Measurements from ENCODE around the gene SIX4. TPM values are rescaled to one million over a fixed set of nuclear protein-coding genes. Genes with fewer than 3 reads are reported as not detected.

The SIX4 gene
- total and polyA plus RNA-seq, 10 donors: 0.03 to 0.51 (median 0.19) TPM; not detected in 4

- Histone ChIP-seq H3K27me3 (replicated peaks in 1 of 7) (no peaks in the 10 kb centered on the region), H3K4me1 (no peaks in the 10 kb centered on the region), H3K4me3 (no peak overlapping the region), H3K9me3 (no peaks in the 10 kb centered on the region), H3K27ac (no peak overlapping the region), H3K36me3 (no peaks in the 10 kb centered on the region)
- no peak for DNase-seq
- intact Hi-C loops (cut with DNase I; ENCODE audit: low total_unique reads): no loop called here
- TF ChIP-seq POLR2A (IDR thresholded peaks at IDR 0.05): no peak
- TF ChIP-seq, protein P1, sequence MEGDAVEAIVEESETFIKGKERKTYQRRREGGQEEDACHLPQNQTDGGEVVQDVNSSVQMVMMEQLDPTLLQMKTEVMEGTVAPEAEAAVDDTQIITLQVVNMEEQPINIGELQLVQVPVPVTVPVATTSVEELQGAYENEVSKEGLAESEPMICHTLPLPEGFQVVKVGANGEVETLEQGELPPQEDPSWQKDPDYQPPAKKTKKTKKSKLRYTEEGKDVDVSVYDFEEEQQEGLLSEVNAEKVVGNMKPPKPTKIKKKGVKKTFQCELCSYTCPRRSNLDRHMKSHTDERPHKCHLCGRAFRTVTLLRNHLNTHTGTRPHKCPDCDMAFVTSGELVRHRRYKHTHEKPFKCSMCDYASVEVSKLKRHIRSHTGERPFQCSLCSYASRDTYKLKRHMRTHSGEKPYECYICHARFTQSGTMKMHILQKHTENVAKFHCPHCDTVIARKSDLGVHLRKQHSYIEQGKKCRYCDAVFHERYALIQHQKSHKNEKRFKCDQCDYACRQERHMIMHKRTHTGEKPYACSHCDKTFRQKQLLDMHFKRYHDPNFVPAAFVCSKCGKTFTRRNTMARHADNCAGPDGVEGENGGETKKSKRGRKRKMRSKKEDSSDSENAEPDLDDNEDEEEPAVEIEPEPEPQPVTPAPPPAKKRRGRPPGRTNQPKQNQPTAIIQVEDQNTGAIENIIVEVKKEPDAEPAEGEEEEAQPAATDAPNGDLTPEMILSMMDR (IDR thresholded peaks at IDR 0.05 in 8 of 11, conservative IDR thresholded peaks at IDR 0.05 in 3 of 11): no peak
Measured at GRCh38 chr14:60677701-60678100, 46.5 kb downstream of the SIX4 start.

DNA sequence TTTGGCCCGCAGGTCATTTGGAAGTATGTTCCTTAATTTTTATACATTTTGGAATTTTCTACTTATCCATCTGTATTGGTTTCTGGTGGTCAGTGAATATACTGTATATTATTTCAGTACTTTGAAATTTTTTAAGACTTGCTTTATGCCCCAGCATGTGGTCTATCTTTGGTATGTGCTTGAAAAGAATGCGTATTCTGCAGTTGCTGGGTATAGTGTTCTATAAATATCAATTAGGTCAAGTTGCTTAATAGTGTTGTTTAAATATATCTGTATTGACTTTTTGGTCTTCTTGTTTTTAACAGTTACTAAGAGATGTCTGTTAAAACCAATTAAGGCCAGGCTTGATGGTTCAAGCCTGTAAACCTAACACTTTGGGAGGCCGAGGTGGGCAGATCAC, 53.2 kb downstream of the SIX4 start:
- no peak for DNase-seq
- 86 to 92% (median 88%) methylated on average over 3 of the region's 3 CpGs for WGBS, 5 donors
- Histone ChIP-seq H3K36me3 (no peaks in the 10 kb centered on the region), H3K27ac (no peak overlapping the region), H3K4me1 (no peaks in the 10 kb centered on the region), H3K9me3 (no peaks in the 10 kb centered on the region), H3K4me3 (no peak overlapping the region), H3K27me3 (replicated peaks in 1 of 7) (peaks cover 0 to 4% (median 0%) of the 10 kb centered on the region in 7 donors)
- intact Hi-C loops (cut with DNase I; ENCODE audit: low total_unique reads): no loop called here
- TF ChIP-seq POLR2A (IDR thresholded peaks at IDR 0.05) (no peak), POLR2AphosphoS5 (IDR thresholded peaks at IDR 0.05) (no peak)
- TF ChIP-seq, protein P1 (IDR thresholded peaks at IDR 0.05 in 8 of 11, conservative IDR thresholded peaks at IDR 0.05 in 3 of 11): no peak

DNA sequence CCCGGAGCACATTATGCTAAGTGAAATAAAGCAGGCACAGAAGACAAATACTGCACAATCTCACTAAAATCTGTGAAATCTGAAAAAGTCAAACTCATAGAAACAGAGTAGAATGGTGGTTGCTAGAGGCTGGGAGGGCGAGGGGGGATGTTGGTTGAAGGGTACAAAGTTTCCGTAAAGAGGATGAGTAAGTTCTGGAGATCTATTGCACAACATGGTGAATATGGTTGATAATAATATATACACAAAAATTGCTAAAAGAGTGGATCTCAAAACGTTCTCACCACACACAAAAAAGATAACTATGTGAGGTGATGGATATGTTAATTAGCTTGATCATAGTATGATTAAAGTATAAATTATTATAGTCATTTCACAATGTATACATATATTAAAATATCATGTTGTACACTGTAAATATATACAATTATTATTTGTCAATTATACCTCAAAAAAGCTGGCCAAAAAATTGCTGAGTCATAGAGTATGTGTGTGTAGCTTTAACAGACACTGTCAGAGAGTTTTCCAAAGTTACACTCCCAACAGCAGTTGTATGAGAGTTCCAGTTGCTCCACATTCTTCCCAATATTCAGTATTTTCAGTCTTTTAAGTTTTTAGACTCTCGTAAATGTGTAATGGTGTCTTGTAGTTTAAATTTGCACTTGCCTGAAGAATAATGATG, 55.6 kb downstream of the SIX4 start:
- intact Hi-C loops (cut with DNase I; ENCODE audit: low total_unique reads): no loop called here
- H3K27ac ChIP-seq: no peak overlapping the region
- peaks cover 0 to 24% (median 8%) of the 10 kb centered on the region in 7 donors for H3K27me3 ChIP-seq (replicated peaks in 1 of 7)
- H3K4me3 ChIP-seq: no peak overlapping the region
- H3K9me3 ChIP-seq: no peaks in the 10 kb centered on the region
- no peak for DNase-seq
- 82 to 89% (median 83%) methylated on average over 5 of the region's 5 CpGs for WGBS, 5 donors
- TF ChIP-seq POLR2A (IDR thresholded peaks at IDR 0.05): no peak
- TF ChIP-seq, protein P1 (IDR thresholded peaks at IDR 0.05 in 8 of 11, conservative IDR thresholded peaks at IDR 0.05 in 3 of 11): no peak
- TF ChIP-seq POLR2AphosphoS5 (IDR thresholded peaks at IDR 0.05): no peak
- H3K36me3 ChIP-seq: no peaks in the 10 kb centered on the region
- H3K4me1 ChIP-seq: no peaks in the 10 kb centered on the region

GRCh38 chr14:60665177-60665550, 59.0 kb downstream of the SIX4 start:
- peaks cover 4 to 58% (median 15%) of the 10 kb centered on the region in 7 donors for H3K27me3 ChIP-seq (replicated peaks in 1 of 7)
- no peak overlapping the region for H3K4me3 ChIP-seq
- TF ChIP-seq, protein P1 (IDR thresholded peaks at IDR 0.05 in 8 of 11, conservative IDR thresholded peaks at IDR 0.05 in 3 of 11): no peak
- no peak for TF ChIP-seq POLR2AphosphoS5 (IDR thresholded peaks at IDR 0.05)
- TF ChIP-seq POLR2A (IDR thresholded peaks at IDR 0.05): no peak
- intact Hi-C loops (cut with DNase I; ENCODE audit: low total_unique reads): no loop called here
- H3K4me1 ChIP-seq: no peaks in the 10 kb centered on the region
- no peak overlapping the region for H3K27ac ChIP-seq
- no peaks in the 10 kb centered on the region for H3K9me3 ChIP-seq
- no peak for DNase-seq
- H3K36me3 ChIP-seq: no peaks in the 10 kb centered on the region
- WGBS, 5 donors: 71 to 88% (median 84%) methylated on average over 3 of the region's 3 CpGs
